Activated CD8-positive, alpha-beta memory T cell treated with anti-CD3 and anti-CD28 coated beads for 24 hours (primary cell): ENCODE measurements around the gene PADI2.
"Not testable (repeated sequence)": the region's sequence is repeated elsewhere in the genome, so short reads cannot be mapped to it uniquely, and the experiment has no call there.

Source experiments
- DNase-seq: peaks from one replicate; pipeline ENCODE4 v3.0.0-alpha.2; 2020

PADI2 gene

DNA sequence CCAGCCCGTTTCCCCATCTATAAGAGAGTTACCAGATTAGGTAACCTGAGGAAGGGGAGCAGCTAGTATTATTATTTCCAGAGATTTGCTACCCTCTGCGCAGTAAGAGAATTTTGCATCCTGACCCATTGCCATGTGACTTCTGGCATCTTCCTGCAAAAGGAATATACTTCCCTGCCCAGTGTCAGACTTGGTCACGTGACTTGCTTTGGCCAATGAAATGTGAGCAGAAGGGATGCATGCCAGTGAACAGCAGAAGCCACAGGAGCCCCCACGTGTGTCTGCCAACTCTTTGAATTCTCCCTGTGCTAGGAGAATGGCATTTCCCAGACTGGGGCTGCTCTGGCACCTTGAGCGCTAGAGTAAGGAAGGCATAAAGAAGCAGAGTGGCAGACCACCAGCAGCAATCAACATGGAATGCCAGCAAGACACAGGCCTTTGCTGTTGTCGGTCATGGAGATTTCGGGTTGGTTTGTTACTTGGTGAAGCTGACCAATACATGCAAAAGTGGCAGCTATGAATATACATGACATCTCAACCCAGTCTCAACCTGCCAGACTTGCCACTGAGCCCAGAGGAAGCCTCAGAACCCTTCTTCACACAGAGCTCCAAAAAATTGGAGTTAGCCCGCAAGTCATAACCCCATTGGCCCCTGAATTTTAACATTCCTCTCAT lies 39.0 kb downstream of the PADI2 start:
- DNase-seq, result no peak

DNA sequence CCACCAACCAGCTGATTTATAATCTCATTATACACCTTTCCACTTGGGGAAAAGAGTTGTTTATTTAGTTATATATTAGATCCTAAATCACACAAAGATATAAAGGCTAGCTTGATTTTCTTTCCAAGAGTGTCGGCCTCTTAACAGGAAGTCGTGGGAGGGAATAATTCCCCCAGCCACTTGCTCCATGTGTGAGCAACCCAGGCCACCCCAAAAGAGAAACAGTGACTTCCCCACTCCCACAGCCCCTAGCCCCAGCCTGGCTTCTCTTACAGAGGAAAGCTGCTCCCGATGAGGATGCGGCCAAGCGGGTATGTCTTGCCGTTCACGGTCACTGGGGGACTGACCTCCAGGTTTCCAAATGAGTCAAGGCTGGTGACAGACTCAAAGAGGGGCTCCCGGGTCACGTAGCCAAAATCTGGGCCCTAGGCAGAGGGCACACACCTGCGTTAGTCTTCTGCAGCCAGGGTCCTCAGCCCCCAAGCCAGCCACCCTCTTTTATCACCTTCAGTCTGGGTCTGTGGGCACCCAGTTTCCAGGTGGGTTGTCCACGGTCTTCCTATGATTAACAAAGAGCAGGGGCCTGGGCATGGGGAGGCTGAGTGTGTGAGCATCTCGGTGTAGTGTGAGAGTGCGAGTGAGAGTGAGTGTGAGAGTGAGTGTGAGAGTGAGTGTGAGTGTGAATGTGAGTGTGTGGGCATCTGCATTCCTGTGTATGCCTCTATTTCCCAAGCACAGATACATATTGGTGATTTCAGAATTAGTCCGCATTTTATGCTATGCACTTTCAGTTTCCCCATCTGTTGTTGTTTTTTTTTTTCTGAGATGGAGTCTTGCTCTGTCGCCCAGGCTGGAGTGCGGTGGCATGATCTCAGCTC lies 40.0 kb downstream of the PADI2 start:
- no peak for DNase-seq

DNA sequence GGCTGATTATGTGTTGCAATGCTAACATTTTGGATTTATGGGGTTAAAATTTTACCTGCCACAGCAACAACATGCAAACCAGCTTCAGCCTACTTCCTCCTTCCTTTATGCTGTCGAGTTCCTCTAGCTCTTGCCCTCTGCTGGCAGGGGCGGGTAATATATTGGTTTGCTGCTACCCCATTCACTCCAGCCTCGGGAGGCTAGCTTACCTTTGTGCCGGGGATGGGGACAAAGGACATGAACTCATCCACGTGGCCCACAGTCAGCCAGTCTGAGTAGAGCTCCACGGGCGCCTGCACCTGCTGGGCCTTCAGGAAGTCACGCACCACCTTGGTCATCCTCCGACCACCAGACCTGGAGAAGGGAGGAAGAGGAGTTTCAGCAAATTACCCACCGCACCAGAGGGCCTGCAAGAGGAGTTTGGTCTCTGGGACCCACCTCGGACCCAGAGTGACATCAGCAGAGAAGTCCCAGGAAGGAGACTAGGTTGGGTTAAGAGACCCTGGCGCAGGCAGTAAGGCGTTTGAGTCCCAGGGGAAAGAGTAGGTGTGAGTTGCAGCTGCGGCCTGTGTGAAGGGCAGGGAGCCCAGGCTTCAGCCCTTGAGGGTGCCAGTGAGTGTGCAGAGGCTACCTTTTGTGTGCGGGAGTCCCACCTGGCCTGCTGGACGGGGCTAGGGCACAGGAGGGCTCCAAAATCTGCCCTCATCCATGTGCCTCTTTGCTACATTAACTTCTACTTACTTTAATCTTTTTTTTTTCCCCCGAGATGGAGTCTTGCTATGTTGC lies 43.6 kb downstream of the PADI2 start:
- DNase-seq, result no peak

DNA sequence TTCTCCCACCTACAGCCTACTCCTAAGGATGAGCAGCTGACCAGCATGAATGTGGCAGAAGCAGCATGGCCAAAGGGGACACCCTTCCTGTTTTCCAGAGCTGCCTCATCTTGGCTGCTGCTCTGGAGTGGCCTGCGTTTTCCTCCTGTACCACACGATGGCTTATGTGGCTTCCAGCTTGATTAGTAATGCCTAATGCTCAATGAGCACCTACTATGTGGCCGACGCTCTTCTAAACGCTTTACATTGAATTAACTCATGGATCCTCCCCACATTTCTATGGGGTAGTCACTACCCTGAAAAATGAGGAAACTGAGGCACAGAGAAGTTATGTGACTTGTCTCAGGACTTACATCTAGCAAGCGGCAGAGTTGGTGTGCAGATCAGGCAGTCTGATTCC lies 47.5 kb downstream of the PADI2 start:
- no peak for DNase-seq

DNA sequence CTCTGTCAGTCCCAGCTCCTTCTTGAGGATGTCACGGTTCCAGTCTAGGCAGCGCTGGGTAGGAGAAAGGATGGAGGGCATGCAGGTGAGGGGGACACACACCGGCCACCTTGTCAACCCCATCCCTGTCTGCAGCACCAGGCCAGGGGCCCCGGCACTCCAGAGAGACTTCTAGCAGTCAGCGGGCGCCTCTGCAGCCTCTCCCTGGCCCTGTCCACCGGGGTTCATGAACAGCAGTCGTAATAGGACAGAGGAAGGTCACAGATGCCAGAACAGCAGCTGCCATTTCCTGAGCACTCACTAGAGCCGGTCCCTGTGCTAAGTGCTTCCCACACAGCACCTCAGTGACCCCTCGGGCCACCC lies 49.1 kb downstream of the PADI2 start:
- DNase-seq, result no peak

DNA sequence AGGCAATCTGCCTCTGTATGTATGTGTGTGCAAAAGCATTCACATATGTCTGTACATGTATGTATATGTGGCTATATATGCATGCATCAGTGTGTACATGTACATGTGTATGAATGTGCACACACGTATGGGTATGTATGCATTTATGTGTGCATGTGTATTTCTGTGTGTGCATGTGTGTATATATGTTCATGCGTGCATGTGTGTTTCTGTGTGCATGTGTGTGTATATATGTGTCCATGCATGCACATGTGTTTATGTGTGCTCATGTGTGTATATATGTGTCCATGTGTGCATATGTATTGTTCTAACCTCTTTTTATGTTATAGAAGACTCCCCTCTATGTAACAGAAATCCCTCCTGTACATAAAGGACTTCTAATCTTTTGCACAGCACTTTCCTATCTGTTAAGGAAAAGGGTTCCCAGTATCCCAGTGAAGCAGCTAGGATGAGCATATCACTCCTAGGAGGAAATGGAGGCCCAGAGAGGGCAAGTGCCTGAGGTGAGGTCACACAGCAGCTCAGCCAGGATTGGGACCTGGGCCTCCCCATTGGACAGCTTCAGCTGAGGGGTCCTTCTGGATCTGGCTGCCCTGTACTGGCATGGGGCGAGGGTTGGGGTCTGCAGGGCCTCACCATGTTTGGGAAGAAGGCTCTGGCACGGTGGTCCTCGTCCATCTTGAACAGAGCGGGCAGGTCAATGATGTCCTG lies 49.6 kb downstream of the PADI2 start:
- DNase-seq, result no peak

DNA sequence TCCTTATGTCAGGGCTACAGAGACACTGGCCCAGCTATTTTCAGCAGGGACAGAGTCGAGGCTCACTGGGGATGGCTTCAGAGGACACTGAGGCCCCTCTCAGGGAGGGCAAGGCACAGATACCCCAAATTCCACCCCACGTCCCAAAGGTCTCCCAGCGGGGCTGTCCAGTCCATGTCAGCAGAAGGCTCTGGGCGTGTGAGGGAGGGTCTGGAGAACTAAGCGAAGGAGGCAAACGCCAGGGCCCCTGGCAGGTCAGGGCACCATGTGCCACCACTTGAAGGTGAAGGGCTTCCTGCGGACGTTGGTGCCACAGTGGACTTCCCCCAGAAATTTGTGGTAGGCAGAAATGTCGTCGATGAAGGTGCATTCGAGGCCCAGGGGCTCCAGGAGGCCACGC lies 50.5 kb downstream of the PADI2 start:
- DNase-seq, result no peak

DNA sequence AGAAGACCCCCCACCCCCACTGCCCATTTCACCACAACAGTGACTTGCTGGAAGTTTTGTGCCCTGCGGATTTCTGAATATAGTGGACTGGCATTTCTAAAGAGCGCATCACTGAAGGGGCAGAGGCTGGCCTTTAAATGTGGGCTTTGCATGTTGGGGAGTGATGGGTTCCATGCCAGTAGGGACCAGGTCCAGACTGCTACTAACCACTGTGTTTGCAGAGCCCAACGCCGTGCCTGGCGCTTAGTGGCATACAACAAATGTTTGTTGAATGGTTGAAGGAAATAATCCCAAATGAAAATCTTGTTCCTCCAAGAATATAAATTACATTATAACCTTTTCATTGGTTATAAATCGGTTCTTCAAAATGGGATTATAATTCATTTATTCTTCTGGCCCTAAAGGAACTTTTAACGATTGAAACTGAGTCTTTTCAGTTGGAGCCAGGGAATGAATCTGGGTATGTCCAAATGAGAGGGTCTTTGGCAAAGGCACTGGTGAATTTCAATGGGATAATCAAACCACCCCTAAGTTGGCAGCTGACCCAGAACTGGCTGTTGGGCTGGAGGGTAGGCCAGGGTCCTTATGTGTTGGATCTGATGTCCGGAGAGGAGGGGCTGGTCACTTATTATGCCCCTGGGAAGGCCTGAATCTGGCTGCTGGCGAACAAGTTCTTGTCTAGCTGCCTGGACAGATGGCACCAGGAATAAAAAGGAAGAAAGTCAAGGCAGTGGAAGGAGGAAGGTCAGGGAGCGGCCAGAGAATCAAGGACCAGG lies 51.6 kb downstream of the PADI2 start:
- no peak for DNase-seq

DNA sequence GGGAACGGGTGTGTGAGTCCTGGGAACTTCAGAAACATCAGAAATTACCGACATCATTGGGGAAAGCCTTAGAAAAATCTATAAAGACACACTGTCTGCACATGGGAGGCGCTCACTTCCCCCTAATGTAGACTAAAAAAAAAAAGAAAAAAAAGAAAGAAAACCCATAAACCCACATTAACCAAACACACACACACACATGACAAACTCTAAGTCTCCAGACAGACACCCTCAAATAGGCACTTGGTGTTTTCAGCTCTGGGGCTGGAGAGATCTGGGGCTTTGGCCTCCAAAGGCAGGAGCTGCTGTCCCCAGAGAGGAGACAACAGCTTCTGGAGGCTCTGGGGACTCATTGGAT lies 52.2 kb downstream of the PADI2 start:
- no peak for DNase-seq

DNA sequence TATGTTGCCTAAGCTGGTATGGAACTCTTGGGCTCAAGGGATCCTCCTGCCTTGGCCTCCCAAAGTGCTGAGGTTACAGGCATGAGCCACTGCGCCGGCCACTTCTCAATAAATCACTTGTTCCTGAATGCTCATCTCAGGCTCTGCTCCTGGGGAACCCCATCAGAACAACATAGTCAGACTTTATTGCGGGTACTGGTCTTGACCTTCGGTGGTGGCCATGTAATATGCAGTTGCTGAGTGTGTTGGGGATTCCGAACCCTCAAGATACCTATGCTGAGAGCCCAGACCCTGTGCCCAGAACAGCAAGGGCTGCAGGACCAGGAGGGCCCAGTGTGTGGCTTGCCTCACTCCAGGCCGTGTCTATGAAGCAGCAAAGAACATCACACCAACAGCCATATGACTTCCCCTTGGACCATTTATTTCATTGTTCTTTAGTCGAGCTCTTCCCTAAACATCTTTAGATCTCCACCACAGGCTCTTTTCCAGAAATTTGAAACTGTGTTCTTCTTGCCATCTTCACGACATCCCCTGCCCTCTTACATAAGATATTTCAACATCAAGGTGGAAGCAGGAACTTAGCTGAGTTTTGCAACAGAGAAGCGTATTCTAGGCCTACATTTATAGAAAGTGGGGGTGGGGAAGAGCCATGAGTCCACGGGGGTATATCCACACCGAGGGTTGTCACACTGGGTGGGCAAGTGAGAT lies 52.7 kb downstream of the PADI2 start:
- no peak for DNase-seq

DNA sequence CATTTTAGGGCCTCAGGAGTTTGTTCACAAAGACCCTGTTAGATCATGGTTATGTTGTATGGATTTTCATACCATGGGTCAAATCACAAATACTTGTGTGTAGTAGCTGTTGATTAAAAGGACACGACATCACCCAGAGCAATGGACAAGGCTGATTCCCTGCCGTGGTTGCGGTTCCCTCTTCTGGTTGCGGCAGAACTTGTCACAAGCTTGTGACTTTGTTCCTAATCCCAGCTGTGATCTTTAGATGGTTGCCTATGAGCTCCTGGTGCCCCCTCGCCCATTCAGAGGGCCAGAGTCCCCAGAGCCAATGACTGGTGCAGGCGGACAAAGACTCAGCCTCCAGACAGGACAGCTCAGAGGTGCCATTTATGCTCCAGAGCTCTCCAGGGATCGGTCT lies 53.6 kb downstream of the PADI2 start:
- DNase-seq, result no peak

DNA sequence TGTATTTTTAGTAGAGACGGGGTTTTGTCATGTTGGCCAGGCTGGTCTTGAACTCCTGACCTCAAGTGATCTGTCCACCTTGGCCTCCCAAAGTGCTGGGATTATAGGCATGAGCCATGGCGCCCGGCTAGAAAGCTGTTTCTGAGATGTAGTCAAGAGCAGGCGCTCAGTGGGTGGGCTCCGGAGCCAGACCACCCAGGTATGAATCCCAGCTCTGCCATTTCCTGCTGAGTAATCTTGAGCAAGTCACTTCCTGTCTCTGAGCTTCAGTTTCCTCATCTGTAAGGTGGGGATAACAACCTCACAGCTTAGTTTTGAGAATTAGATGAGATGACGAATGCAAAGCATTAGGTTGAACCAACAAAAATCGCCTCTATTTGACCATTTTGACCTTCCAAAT lies 56.5 kb downstream of the PADI2 start:
- DNase-seq, result not testable (repeated sequence)

DNA sequence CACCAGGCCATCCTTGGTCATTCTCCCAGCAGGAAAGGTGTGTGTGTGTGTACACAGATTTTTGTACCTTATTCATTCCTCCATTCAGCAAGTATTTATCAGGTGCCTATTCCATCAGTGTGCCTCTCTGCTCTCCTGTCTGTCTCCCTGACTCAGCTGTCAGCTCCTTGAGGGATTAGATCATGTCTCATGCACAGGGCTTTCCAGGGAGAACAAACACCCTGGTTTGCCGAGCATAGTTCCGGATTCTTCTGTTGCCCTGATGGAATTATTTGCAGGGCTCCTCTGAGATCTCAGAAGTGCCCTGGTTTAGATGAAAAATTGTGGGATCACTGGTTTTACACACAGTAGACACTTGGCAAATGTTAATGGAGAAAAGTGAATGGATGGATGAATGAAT lies 57.4 kb downstream of the PADI2 start:
- DNase-seq, result no peak

DNA sequence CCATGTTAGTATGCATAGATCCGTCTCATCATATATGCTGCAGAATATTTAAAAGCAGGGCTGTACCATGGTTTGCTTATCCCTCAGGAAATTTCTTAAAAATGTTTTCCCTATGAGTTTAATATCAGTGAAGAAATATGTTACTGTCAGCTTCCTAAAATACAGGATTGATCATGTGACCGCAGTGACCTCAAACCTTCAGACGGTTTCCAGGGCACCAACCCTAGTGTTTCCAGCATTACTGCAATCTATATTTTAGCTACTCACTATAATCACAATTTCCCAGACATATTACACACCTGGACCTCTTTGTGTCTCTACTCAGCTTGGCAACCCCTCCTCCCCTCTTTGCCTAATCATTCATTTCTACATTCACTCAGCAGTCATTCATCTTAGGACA lies 57.8 kb downstream of the PADI2 start:
- no peak for DNase-seq

DNA sequence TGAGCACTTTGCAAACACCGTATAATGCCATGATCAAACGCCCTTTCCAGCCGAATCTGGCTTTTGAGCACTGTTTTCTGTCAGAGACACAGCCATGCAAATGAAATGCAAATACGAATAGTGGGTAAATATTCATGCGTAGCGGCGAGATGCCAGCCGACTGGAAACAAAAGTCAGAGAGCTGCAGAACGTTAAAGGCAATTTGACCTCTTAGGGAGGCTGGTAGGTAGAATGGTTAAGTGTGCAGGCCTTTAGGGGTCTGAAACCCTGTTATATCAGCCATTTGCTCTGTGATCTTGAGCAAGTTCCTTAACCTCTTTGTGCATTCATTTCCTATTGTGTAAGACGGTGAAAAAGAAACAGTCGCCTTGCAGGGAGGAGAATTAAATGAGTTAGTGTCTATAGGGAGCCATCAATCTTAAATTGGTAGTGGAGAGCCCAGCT lies 58.9 kb downstream of the PADI2 start:
- no peak for DNase-seq

DNA sequence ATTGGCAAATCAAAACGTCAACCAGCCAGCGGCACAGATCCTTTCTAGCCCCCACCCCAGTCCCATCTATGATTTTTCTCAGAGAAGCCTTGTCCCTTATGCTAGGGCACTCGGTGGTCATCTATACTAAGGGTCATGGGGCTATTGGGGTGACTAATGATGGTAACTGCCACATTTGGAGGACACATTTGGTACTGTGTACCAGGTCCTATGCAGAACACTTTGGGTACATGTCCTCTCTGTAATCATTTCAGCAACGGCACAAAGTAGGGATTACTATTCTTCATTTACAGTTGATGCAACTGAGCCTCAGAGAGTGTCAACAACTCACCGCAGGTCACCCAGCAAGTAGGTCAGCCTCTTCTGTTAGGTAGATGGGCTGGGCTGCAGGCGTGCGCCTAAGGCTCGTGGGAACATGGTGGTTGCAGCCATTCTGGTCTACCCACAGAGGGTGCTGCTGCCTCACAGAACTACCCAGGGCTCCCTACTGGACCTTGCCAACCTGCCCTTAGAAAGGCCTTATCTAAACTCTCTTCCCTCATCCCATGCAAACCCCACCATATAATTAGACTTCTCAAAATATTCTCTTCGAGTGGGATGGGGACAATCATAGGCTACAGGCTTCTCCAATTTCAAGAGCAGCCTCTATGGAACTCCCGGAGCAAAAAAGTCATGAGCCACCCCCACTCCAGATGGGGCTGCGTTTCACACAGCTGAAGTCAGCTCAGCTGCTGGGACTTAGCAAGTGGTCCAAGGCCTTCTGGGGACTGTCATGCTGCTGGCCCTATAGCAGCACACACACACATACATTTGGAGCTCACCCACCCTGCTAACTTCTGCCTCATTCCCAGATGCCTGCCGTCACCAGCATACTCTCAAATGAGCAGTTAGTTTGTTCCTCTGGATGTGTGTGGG lies 59.6 kb downstream of the PADI2 start:
- no peak for DNase-seq

DNA sequence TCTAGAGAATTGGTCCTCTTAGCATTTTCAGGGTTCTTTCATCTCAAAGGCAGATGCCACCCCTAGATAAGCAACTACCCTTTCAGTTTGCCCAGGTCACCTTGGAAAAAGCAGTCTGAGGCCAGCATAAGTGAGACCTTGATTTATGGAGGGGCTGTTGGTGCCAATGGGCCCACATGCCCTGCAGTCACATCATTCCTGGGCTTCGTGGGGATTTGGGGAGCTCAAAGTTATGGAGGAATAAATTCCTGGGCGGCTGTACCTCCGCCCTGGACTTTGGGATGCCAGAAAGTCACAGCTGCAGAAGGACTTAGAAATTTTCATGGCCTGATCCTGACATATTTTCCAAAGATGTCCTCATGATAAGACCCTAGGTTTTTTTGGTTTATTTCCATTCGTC lies 62.7 kb downstream of the PADI2 start:
- no peak for DNase-seq

DNA sequence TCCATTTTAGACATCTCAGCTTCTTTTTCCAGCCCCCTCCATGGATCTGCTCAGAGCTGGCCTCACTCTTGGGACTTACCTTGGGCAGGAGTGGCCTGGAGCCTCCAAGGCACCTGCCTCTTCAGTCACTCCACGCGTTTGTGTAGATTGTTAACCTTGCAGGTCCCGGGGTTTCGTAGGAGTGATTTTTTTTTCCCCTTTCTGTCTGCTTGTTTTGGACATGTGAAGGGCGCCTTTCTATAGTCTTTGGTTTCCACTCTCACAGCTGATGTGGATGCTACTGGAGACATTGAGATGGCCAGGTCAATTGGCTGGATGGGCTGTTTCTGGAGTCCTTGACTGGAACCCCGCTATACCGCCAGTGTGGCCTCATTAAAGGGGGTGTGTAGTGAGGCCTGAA lies 63.5 kb downstream of the PADI2 start:
- DNase-seq, result no peak

DNA sequence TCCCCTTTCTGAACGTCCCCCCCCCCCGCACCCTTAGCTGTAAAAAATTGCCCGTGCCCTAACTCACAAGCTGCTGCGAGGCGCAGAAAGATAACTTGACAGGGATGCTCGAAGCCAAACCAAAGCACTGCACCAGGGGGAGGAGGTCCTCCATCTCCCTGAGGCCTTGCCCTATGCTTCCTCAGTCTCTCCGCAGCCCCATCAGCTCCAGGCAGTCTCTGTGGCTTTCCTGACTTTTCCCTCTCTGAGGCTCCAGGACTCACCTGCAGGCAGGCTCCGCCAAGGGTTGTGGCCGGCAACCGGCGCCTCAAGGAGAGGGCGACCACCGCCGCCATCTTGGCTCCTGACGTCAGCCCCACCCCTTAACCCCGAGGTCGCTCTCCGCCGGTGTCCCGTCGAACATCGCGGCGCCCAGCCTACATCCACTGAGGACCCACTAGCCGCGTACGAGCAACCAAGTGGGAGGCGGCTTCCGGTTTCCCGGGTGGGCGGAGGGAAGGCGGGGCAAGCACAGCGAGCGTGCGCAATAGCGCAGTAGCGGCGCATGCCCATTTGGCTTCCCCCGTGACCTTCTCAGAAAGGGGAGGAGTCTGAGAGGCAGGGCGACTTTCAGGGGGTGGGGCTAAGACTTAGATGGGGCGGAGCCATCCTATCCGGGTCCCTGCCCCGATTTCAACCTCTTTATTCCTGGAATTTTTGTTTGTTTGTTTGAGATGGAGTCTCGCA lies 65.4 kb downstream of the PADI2 start, which contains the start of gene SDHB:
Gene SDHB, minus strand, starts transcription at position 348 of the 726 bp plus-strand sequence. Its CDS starts 13 bp downstream, at position 335.
- DNase-seq, result peak; percentile 100
